Measurements from ENCODE around the gene SKA2.

SKA2 gene

DNA sequence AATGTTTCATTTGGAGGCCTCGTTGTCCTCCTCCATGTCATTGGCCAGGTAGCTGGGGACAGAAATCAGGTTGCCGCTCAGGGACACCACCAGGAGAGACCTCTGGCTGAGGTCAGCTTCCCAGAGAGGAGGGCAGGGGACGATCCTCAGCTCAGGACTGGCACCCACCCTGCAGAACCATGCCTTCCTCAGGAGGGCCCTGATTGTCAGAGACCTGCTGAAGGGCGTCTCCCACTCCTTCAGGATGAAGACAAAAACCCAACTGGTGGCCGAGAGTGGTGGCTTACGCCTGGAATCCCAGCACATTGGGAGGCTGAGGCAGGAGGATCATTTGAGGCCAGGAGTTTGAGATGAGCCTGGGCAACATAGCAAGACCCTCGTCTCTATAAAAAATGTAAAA, 20.1 kb upstream of the SKA2 start:
- H3K4me3 ChIP-seq (ENCODE audit: low read depth, low read length), result no peak overlapping the region
- no peaks in the 10 kb centered on the region for H3K9me3 ChIP-seq (ENCODE audit: severe bottlenecking)
- no peak for DNase-seq
- no peaks in the 10 kb centered on the region for H3K27me3 ChIP-seq (ENCODE audit: insufficient read depth, low read depth, severe bottlenecking)
- H3K36me3 ChIP-seq, result peaks cover 53% of the 10 kb centered on the region
- TF ChIP-seq, protein P1, sequence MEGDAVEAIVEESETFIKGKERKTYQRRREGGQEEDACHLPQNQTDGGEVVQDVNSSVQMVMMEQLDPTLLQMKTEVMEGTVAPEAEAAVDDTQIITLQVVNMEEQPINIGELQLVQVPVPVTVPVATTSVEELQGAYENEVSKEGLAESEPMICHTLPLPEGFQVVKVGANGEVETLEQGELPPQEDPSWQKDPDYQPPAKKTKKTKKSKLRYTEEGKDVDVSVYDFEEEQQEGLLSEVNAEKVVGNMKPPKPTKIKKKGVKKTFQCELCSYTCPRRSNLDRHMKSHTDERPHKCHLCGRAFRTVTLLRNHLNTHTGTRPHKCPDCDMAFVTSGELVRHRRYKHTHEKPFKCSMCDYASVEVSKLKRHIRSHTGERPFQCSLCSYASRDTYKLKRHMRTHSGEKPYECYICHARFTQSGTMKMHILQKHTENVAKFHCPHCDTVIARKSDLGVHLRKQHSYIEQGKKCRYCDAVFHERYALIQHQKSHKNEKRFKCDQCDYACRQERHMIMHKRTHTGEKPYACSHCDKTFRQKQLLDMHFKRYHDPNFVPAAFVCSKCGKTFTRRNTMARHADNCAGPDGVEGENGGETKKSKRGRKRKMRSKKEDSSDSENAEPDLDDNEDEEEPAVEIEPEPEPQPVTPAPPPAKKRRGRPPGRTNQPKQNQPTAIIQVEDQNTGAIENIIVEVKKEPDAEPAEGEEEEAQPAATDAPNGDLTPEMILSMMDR (IDR thresholded peaks at IDR 0.05; ENCODE audit: low read depth, low read length), result no peak
- H3K27ac ChIP-seq, result no peak overlapping the region

DNA sequence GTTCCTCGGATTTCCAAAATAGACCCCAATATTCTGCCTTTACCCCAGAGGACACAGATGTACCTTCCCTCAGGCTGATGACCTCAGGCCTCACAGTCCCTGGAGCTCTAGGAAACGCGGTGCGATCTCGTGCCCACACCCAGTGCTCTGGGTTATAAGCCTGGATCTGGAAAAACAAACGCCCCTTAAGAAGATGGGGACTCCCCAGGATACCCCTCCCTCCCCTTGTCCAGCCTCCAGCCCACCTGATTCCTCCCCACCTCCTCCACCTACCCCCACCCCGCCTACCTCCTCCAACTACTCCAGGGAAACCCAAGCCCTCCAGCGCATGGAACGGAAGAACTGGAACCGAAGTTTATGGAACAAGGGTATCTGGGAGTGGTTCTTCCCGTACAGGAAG, 19.7 kb upstream of the SKA2 start:
- Histone ChIP-seq H3K27ac (no peak overlapping the region), H3K36me3 (peaks cover 57% of the 10 kb centered on the region), H3K4me3 (ENCODE audit: low read depth, low read length) (no peak overlapping the region), H3K9me3 (ENCODE audit: severe bottlenecking) (no peaks in the 10 kb centered on the region), H3K27me3 (ENCODE audit: insufficient read depth, low read depth, severe bottlenecking) (no peaks in the 10 kb centered on the region)
- DNase-seq, result no peak
- TF ChIP-seq, protein P1 (IDR thresholded peaks at IDR 0.05; ENCODE audit: low read depth, low read length), result no peak

DNA sequence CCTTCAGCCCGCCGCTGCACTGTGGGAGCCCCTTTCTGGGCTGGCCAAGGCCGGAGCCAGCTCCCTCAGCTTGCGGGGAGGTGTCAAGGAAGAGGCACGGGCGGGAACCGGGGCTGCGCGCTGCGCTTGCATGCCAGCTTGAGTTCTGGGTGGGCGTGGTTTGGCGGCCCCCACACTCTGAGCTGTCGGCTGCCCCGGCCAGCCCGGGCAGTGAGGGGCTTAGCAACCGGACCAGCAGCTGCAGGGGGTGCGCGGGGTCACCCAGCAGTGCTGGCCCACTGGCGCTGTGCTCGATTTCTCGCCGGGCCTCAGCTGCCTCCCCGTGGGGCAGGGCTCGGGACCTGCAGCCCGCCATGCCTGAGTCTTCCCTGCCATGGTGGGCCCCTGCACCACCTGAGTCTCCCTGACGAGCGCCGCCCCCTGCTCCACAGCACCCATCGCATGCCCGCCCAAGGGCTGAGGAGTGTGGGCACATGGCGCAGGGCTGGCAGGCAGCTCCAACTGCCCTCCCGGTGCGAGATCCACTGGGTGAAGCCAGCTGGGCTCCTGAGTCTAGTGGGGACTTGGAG, 17.5 kb upstream of the SKA2 start:
- Histone ChIP-seq H3K4me3 (ENCODE audit: low read depth, low read length) (no peak overlapping the region), H3K27me3 (ENCODE audit: insufficient read depth, low read depth, severe bottlenecking) (no peaks in the 10 kb centered on the region), H3K27ac (no peak overlapping the region), H3K36me3 (peaks cover 59% of the 10 kb centered on the region), H3K9me3 (ENCODE audit: severe bottlenecking) (no peaks in the 10 kb centered on the region)
- TF ChIP-seq, protein P1 (IDR thresholded peaks at IDR 0.05; ENCODE audit: low read depth, low read length), result no peak
- DNase-seq, result no peak

GRCh38 chr17:59167571-59168001, 12.6 kb upstream of the SKA2 start:
- no peaks in the 10 kb centered on the region for H3K27me3 ChIP-seq (ENCODE audit: insufficient read depth, low read depth, severe bottlenecking)
- no peak overlapping the region for H3K4me3 ChIP-seq (ENCODE audit: low read depth, low read length)
- TF ChIP-seq, protein P1 (IDR thresholded peaks at IDR 0.05; ENCODE audit: low read depth, low read length), result no peak
- H3K9me3 ChIP-seq (ENCODE audit: severe bottlenecking), result no peaks in the 10 kb centered on the region
- peaks cover 35% of the 10 kb centered on the region for H3K36me3 ChIP-seq
- DNase-seq, result no peak
- no peak overlapping the region for H3K27ac ChIP-seq

DNA sequence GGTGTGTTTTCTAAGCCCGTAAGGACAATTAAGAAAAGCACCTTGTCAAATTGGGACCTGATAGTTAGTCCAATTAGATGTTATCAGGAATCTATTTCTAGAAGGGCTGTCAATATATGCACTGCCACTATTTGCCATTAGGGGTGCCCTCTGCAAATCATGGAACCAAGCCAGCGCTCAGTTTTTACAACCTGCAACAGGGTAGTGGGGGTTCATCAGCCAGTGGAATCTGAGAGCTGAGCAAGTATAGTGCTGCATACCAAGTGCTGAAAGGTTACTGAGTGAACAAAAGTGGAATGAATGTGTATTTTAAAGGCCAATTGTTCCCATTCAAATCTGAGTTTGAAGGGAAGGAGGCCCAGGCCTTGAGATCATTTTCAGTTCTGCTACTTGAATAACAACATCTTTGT, 11.0 kb upstream of the SKA2 start:
- DNase-seq, result peak; percentile 59
- Histone ChIP-seq H3K27me3 (ENCODE audit: insufficient read depth, low read depth, severe bottlenecking) (no peaks in the 10 kb centered on the region), H3K9me3 (ENCODE audit: severe bottlenecking) (no peaks in the 10 kb centered on the region), H3K27ac (no peak overlapping the region), H3K36me3 (peaks cover 32% of the 10 kb centered on the region), H3K4me3 (ENCODE audit: low read depth, low read length) (no peak overlapping the region)
- TF ChIP-seq, protein P1 (IDR thresholded peaks at IDR 0.05; ENCODE audit: low read depth, low read length), result peak; percentile 66

- no peak overlapping the region for H3K4me3 ChIP-seq (ENCODE audit: low read depth, low read length)
- H3K27ac ChIP-seq, result no peak overlapping the region
- no peaks in the 10 kb centered on the region for H3K27me3 ChIP-seq (ENCODE audit: insufficient read depth, low read depth, severe bottlenecking)
- H3K36me3 ChIP-seq, result peaks cover 22% of the 10 kb centered on the region
- no peak for DNase-seq
- TF ChIP-seq, protein P1 (IDR thresholded peaks at IDR 0.05; ENCODE audit: low read depth, low read length), result no peak
- no peaks in the 10 kb centered on the region for H3K9me3 ChIP-seq (ENCODE audit: severe bottlenecking)
These were observed 6.5 kb upstream of the SKA2 start for GRCh38 chr17:59161477-59161876.

Data from WERI-Rb-1 (cell line).